Fibroblast of upper back skin (primary cell): ENCODE data around the gene SCAF8.

Experiments used
- DNase-seq: peaks from one replicate; pipeline ENCODE4 v3.0.0-alpha.2; 2013

Gene SCAF8

GRCh38 chr6:154840363-154840762 is 107.1 kb downstream of the SCAF8 start:
- no peak for DNase-seq

GRCh38 chr6:154841109-154841508 is 107.9 kb downstream of the SCAF8 start:
- DNase-seq = no peak

- no peak for DNase-seq
Measured at GRCh38 chr6:154842833-154843232, 109.6 kb downstream of the SCAF8 start.

GRCh38 chr6:154847318-154847717 is 114.1 kb downstream of the SCAF8 start:
- DNase-seq = no peak

GRCh38 chr6:154848580-154848979 is 115.4 kb downstream of the SCAF8 start:
- peak; percentile 24 for DNase-seq

GRCh38 chr6:154849475-154849874 is 116.3 kb downstream of the SCAF8 start:
- DNase-seq = no peak

- no peak for DNase-seq
Measured at GRCh38 chr6:154852687-154853086, 119.5 kb downstream of the SCAF8 start.

GRCh38 chr6:154857529-154857928 is 124.3 kb downstream of the SCAF8 start:
- DNase-seq = no peak

- no peak for DNase-seq
Measured at GRCh38 chr6:154861825-154862224, 128.6 kb downstream of the SCAF8 start.

- no peak for DNase-seq
Measured at GRCh38 chr6:154862536-154862935, 129.3 kb downstream of the SCAF8 start.

GRCh38 chr6:154864066-154864430 is 130.8 kb downstream of the SCAF8 start:
- no peak for DNase-seq

- DNase-seq = no peak
Measured at GRCh38 chr6:154865291-154865690, 132.1 kb downstream of the SCAF8 start.

GRCh38 chr6:154868143-154868594 is 135.0 kb downstream of the SCAF8 start:
- DNase-seq = peak; percentile 71

GRCh38 chr6:154872542-154873114 is 139.4 kb downstream of the SCAF8 start:
- DNase-seq = no peak

GRCh38 chr6:154873546-154873945 is 140.3 kb downstream of the SCAF8 start:
- DNase-seq = no peak

- no peak for DNase-seq
Measured at GRCh38 chr6:154874773-154875592, 141.8 kb downstream of the SCAF8 start.

GRCh38 chr6:154876486-154877280 is 143.5 kb downstream of the SCAF8 start:
- no peak for DNase-seq

- DNase-seq = peak; percentile 56
Measured at GRCh38 chr6:154878871-154879491, 145.8 kb downstream of the SCAF8 start.

- no peak for DNase-seq
Measured at GRCh38 chr6:154882107-154882506, 148.9 kb downstream of the SCAF8 start.
